OCI-LY7 (cell line): ENCODE data around the gene USH2A. TPM values are rescaled to one million over a fixed set of nuclear protein-coding genes. Genes with fewer than 3 reads are reported as not detected.

ENCODE experiments used
- BruUV-seq: library from RNA; stranded (reverse); fragments of 400-500 nt; replicated peaks from 2 replicates; lab custom pipeline; 2021; lab: Mats Ljungman, UMichigan
- CTCF ChIA-PET: fragments of 300-600 bp; sonication (Branson Sonifier 250); formaldehyde crosslinking; loops from one replicate; lab custom pipeline; 2022; ENCODE audit warnings: antibody characterized with exemption; ENCODE audit not compliant: unreplicated experiment; lab: Charles Lee
- POLR2A ChIA-PET: fragments of 300-600 bp; sonication (Branson Sonifier 250); formaldehyde crosslinking; loops from one replicate; lab custom pipeline; 2022; ENCODE audit warnings: antibody characterized with exemption; lab: Charles Lee
- DNase-seq: peaks from one replicate; pipeline ENCODE4 v3.0.0-alpha.2; 2015; ENCODE audit warnings: low spot score
- H2AFZ ChIP-seq: fragments of 200-600 bp; sonication (generic), shearing (Covaris generic); 2 replicates; pipeline ENCODE4 v1.6.1; 2014; ENCODE audit warnings: mild to moderate bottlenecking, antibody characterized with exemption, low read length, moderate library complexity
- H3K27ac ChIP-seq: fragments of 200-600 bp; sonication (generic); 2 replicates; pipeline ENCODE4 v1.5.1; 2014; ENCODE audit warnings: mixed run types, low read depth, mild to moderate bottlenecking, moderate library complexity, low read length, inconsistent platforms; ENCODE audit not compliant: poor library complexity, severe bottlenecking
- H3K36me3 ChIP-seq: fragments of 200-600 bp; sonication (generic); 2 replicates; pipeline ENCODE4 v1.6.1; 2014; ENCODE audit warnings: mild to moderate bottlenecking, antibody characterized with exemption, low read length, moderate library complexity, mixed read lengths; ENCODE audit not compliant: insufficient read depth
- H3K4me1 ChIP-seq: fragments of 200-600 bp; sonication (generic); 2 replicates; pipeline ENCODE4 v1.5.1; 2014; ENCODE audit warnings: mild to moderate bottlenecking, low read length; ENCODE audit not compliant: insufficient read depth, poor library complexity, severe bottlenecking
- H3K4me2 ChIP-seq: fragments of 200-600 bp; sonication (generic); 2 replicates; pipeline ENCODE4 v1.6.1; 2014; ENCODE audit warnings: mild to moderate bottlenecking, low read length
- H3K4me3 ChIP-seq: fragments of 200-600 bp; sonication (generic); 2 replicates; pipeline ENCODE4 v1.5.1; 2014; ENCODE audit warnings: mild to moderate bottlenecking, low read depth, low read length; ENCODE audit not compliant: poor library complexity, severe bottlenecking
- H3K79me2 ChIP-seq: fragments of 200-600 bp; sonication (generic); 2 replicates; pipeline ENCODE4 v1.6.1; 2016; ENCODE audit warnings: low read depth, mild to moderate bottlenecking, low read length, moderate library complexity, mixed read lengths; ENCODE audit not compliant: insufficient read depth
- H3K9me2 ChIP-seq: fragments of 200-600 bp; sonication (generic); 2 replicates; pipeline ENCODE4 v1.6.1; 2016; ENCODE audit warnings: mild to moderate bottlenecking, low read length, mixed read lengths; ENCODE audit not compliant: insufficient read depth
- H3K9me3 ChIP-seq: fragments of 200-600 bp; sonication (generic); 2 replicates; pipeline ENCODE4 v1.6.1; 2014; ENCODE audit warnings: mild to moderate bottlenecking, mixed run types, low read length, mixed read lengths
- H4K20me1 ChIP-seq: fragments of 200-600 bp; sonication (generic); 2 replicates; pipeline ENCODE4 v1.6.1; 2014; ENCODE audit warnings: mild to moderate bottlenecking, antibody characterized with exemption, low read length, moderate library complexity, mixed read lengths; ENCODE audit not compliant: insufficient read depth
- EZH2phosphoT487 ChIP-seq: fragments of 200-600 bp; sonication (generic); IDR thresholded peaks from 2 replicates; pipeline ENCODE4 v1.6.1; 2018; ENCODE audit warnings: low read depth, borderline replicate concordance, mild to moderate bottlenecking, mixed run types, antibody characterized with exemption, low read length, moderate library complexity, mixed read lengths
- intact Hi-C: fragments of 100-400 bp; cut with micrococcal nuclease; formaldehyde crosslinking; loops from one replicate; pipeline ENCODE4 v1.10.0; 2022; ENCODE audit not compliant: unreplicated experiment
- total RNA-seq, 2 experiments: library from RNA; depleted of rRNA in 1 of 2; stranded (reverse); fragments of >200 nt in 1 of 2; shearing (Covaris generic) in 1 of 2; gene quantifications; 2 replicates each; pipeline ENCODE4 v1.2.3, GENCODE V29; 2014 to 2022
- TF ChIP-seq, protein P1 (sequence below): fragments of 200-600 bp; sonication (generic); conservative IDR thresholded peaks from 2 replicates; pipeline ENCODE4 v1.5.1; 2014; ENCODE audit warnings: mild to moderate bottlenecking, antibody characterized with exemption, low read length, moderate library complexity, mixed read lengths

Gene USH2A
- total RNA-seq, 2 experiments from 2014 or later: not detected

DNA sequence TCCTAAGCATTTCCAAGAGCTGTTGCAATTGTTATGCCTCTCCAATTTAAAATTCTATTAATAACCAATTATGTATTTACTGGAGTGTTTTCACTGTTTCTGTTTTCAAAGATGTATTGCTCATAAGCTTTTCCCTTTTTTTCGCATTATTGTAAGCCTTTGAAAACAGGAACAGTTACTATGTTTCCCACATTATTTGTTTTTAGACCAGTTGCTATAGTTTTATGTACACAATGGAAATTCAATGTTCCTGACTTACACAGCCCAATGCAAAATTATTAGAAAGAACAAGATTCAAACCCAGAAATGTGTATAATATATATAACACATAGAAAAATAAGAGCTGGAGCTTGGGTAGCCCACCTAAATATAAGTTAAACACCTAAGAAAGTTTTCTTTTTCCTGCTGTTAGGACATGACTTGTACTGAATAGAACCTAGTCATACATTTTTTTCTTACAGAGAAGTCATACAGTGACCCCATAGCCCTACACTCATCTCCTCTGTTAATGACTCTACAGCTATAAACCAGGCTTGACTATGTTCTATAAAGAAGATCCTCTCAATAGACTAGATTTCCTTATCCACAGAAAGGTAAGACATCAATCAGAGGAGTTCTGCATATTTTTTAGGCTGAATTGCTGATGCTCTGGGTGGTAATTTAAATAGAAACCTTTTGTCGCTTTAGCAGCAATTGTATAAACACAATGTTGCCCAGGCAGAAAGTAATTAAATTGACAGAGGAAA, 299.6 kb downstream of the USH2A start:
- POLR2A ChIA-PET: interaction anchor here (0.5 to 1.1 kb wide), 3 partner anchors 12 to 1215 kb away, joined by 3 to 4 read pairs (median 3); no protein-coding TSS in a partner anchor
- Histone ChIP-seq H3K4me2 (no peak overlapping the region), H3K9me2 (no peaks in the 10 kb centered on the region), H4K20me1 (no peaks in the 10 kb centered on the region), H3K27ac (no peak overlapping the region), H3K36me3 (no peaks in the 10 kb centered on the region), H3K4me3 (no peak overlapping the region), H3K9me3 (no peaks in the 10 kb centered on the region), H2AFZ (no peak overlapping the region), H3K79me2 (no peaks in the 10 kb centered on the region), H3K4me1 (no peaks in the 10 kb centered on the region)
- CTCF ChIA-PET: no interaction called here
- intact Hi-C loops: no loop called here
- no TSS peak for BruUV-seq
- no peak for DNase-seq
- TF ChIP-seq, protein P1, sequence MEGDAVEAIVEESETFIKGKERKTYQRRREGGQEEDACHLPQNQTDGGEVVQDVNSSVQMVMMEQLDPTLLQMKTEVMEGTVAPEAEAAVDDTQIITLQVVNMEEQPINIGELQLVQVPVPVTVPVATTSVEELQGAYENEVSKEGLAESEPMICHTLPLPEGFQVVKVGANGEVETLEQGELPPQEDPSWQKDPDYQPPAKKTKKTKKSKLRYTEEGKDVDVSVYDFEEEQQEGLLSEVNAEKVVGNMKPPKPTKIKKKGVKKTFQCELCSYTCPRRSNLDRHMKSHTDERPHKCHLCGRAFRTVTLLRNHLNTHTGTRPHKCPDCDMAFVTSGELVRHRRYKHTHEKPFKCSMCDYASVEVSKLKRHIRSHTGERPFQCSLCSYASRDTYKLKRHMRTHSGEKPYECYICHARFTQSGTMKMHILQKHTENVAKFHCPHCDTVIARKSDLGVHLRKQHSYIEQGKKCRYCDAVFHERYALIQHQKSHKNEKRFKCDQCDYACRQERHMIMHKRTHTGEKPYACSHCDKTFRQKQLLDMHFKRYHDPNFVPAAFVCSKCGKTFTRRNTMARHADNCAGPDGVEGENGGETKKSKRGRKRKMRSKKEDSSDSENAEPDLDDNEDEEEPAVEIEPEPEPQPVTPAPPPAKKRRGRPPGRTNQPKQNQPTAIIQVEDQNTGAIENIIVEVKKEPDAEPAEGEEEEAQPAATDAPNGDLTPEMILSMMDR: no peak
- no peak for TF ChIP-seq EZH2phosphoT487

DNA sequence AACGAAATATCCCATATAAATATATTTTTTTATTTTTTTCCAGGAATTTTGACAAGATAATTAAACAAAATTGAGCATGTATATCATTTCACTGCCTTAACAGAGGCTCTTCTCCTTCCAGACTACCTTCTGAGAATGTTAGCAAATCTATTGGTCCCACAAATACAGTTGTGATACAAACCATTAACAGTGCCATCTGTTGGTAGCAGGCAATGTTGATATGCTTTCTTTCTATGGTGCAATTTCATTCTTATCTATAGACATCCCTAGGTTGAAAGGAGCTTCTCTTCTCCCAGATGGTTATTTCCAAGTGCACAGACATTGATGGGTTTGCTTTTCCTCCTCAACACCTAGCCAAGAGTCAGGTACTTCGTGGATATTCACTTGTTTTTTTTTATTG, 303.6 kb downstream of the USH2A start:
- CTCF ChIA-PET: no interaction called here
- no TSS peak for BruUV-seq

More for the DNA sequence above, 303.6 kb downstream of the USH2A start:
- Histone ChIP-seq H3K4me3 (no peak overlapping the region), H3K4me1 (no peaks in the 10 kb centered on the region), H3K27ac (no peak overlapping the region), H4K20me1 (no peaks in the 10 kb centered on the region), H3K9me3 (no peaks in the 10 kb centered on the region), H3K79me2 (no peaks in the 10 kb centered on the region), H3K9me2 (no peaks in the 10 kb centered on the region), H3K36me3 (no peaks in the 10 kb centered on the region), H3K4me2 (no peak overlapping the region), H2AFZ (no peak overlapping the region)
- peak; percentile 16 for DNase-seq
- intact Hi-C loops: no loop called here
- POLR2A ChIA-PET: interaction anchor here (1.1 kb wide), 1 partner anchor 25 kb away, joined by 4 read pairs; no protein-coding TSS in a partner anchor
- TF ChIP-seq, protein P1: peak; percentile 75
- TF ChIP-seq EZH2phosphoT487: no peak
